Keratinocyte (primary cell): ENCODE measurements around the gene SCUBE1. TPM values are rescaled to one million over a fixed set of nuclear protein-coding genes. Genes with fewer than 3 reads are reported as not detected.

Experiments used
- DNase-seq: peaks from one replicate; pipeline ENCODE4 v3.0.0-alpha.2; 2011; ENCODE audit warnings: low read depth, missing footprints, low spot score
- FAIRE-seq: peaks from 2 replicates; lab custom pipeline; 2011; peaks lifted over from hg19 to GRCh38; lab: Jason Lieb, UNC
- H2AFZ ChIP-seq: 2 replicates; pipeline ENCODE4 v1.6.0; 2012; ENCODE audit warnings: low read length, control low read depth, inconsistent platforms; ENCODE audit not compliant: control insufficient read depth
- H3K27ac ChIP-seq: 2 replicates; pipeline ENCODE4 v1.5.1; 2011; ENCODE audit warnings: low read length; ENCODE audit not compliant: control insufficient read depth, insufficient read depth
- H3K27me3 ChIP-seq: 3 replicates; pipeline ENCODE4 v1.6.0; 2011; ENCODE audit warnings: low read length; ENCODE audit not compliant: control insufficient read depth, insufficient read depth; ENCODE audit errors: extremely low read depth
- H3K36me3 ChIP-seq, 2 experiments: 2 replicates in 1 of 2; 3 replicates in 1 of 2; pipeline ENCODE4 v1.5.1; 2011; ENCODE audit warnings: low read length in 2 of 2, mild to moderate bottlenecking in 1 of 2; ENCODE audit not compliant: control insufficient read depth in 2 of 2, insufficient read depth in 2 of 2; ENCODE audit errors: extremely low read depth in 1 of 2
- H3K4me1 ChIP-seq: 3 replicates; pipeline ENCODE4 v1.5.1; 2011; ENCODE audit warnings: low read length; ENCODE audit not compliant: control insufficient read depth, insufficient read depth; ENCODE audit errors: extremely low read depth
- H3K4me2 ChIP-seq: 3 replicates; pipeline ENCODE4 v1.6.0; 2011; ENCODE audit warnings: low read depth, low read length; ENCODE audit not compliant: control insufficient read depth, insufficient read depth; ENCODE audit errors: extremely low read depth
- H3K4me3 ChIP-seq, 3 experiments: fragments of 200-600 bp in 1 of 3; sonication (generic) in 1 of 3; 2 replicates in 2 of 3; 3 replicates in 1 of 3; pipeline ENCODE4 v1.5.1; 2011 to 2016; ENCODE audit warnings: low read length in 3 of 3, mild to moderate bottlenecking in 3 of 3, control low read depth in 2 of 3, inconsistent platforms in 1 of 3, low read depth in 1 of 3, mixed read lengths in 1 of 3, mixed run types in 1 of 3, moderate library complexity in 1 of 3; ENCODE audit not compliant: control insufficient read depth in 2 of 3, insufficient read depth in 2 of 3; ENCODE audit errors: extremely low read depth in 1 of 3
- H3K79me2 ChIP-seq: 2 replicates; pipeline ENCODE4 v1.6.0; 2012; ENCODE audit warnings: low read length; ENCODE audit not compliant: control insufficient read depth, insufficient read depth
- H3K9ac ChIP-seq: 3 replicates; pipeline ENCODE4 v1.6.0; 2011; ENCODE audit warnings: low read length; ENCODE audit not compliant: control insufficient read depth, insufficient read depth; ENCODE audit errors: extremely low read depth
- H3K9me1 ChIP-seq: 3 replicates; pipeline ENCODE4 v1.6.0; 2011; ENCODE audit warnings: low read length; ENCODE audit not compliant: control insufficient read depth, insufficient read depth; ENCODE audit errors: extremely low read depth
- H3K9me3 ChIP-seq: 2 replicates; pipeline ENCODE4 v1.5.1; 2012; ENCODE audit warnings: low read depth, low read length; ENCODE audit not compliant: control insufficient read depth
- H4K20me1 ChIP-seq: 3 replicates; pipeline ENCODE4 v1.6.0; 2011; ENCODE audit warnings: low read length; ENCODE audit not compliant: control insufficient read depth, insufficient read depth; ENCODE audit errors: extremely low read depth
- CTCF ChIP-seq, 3 experiments: IDR thresholded peaks in 1 of 3; conservative IDR thresholded peaks in 1 of 3; optimal IDR thresholded peaks in 1 of 3; 2 replicates in 2 of 3; 3 replicates in 1 of 3; pipeline versions ENCODE3 to v1.5.1; 2011; ENCODE audit warnings: low read length in 3 of 3, mild to moderate bottlenecking in 3 of 3, moderate library complexity in 2 of 3, control low read depth in 1 of 3, inconsistent platforms in 1 of 3; ENCODE audit not compliant: insufficient read depth in 2 of 3; ENCODE audit errors: extremely low read depth in 1 of 3
- EZH2 ChIP-seq: IDR thresholded peaks from one replicate; pipeline ENCODE4 v1.6.1; 2012; ENCODE audit warnings: inconsistent platforms, mild to moderate bottlenecking, low read length, moderate library complexity
- dilution Hi-C: fragments of 300-500 bp; cut with MboI; formaldehyde crosslinking; loops from one replicate; pipeline ENCODE4 v1.7.0; 2020; ENCODE audit warnings: low sequenced_read_pairs; ENCODE audit not compliant: extremely low pct_ligation_motif_present
- polyA plus RNA-seq, 5 experiments: library from polyadenylated mRNA; depleted of rRNA in 3 of 5; stranded (reverse) in 3 of 5; stranded (forward) in 1 of 5; unstranded in 1 of 5; fragments of >200 nt; gene quantifications; 1 replicate in 1 of 5; 2 replicates in 3 of 5; 3 replicates in 1 of 5; pipeline versions ENCODE4 v1.2.1 to v1.2.3, GENCODE V29; 2011 to 2012; ENCODE audit warnings: missing spikeins in 2 of 5, low read depth in 1 of 5, low replicate concordance in 1 of 5

Gene SCUBE1
- polyA plus RNA-seq, 1 donor (not counting 4 experiments of a cell fraction or from before 2014, with no cell fraction given), result not detected

- Histone ChIP-seq H3K36me3 (no peaks in the 10 kb centered on the region), H3K9me1 (no peaks in the 10 kb centered on the region), H3K4me2 (no peak overlapping the region), H3K79me2 (no peaks in the 10 kb centered on the region), H2AFZ (no peak overlapping the region), H3K9me3 (no peaks in the 10 kb centered on the region), H3K4me3 (no peak overlapping the region), H3K27me3 (no peaks in the 10 kb centered on the region), H3K27ac (no peak overlapping the region), H3K9ac (no peak overlapping the region), H3K4me1 (no peaks in the 10 kb centered on the region), H4K20me1 (no peaks in the 10 kb centered on the region)
- dilution Hi-C loops, result no loop called here
- FAIRE-seq (no peak), DNase-seq (no peak)
- TF ChIP-seq EZH2, result no peak
- TF ChIP-seq CTCF (optimal IDR thresholded peaks at IDR 0.05 in 1 of 3, IDR thresholded peaks at IDR 0.05 in 1 of 3, conservative IDR thresholded peaks at IDR 0.05 in 1 of 3; ENCODE audit: extremely low read depth in 1 of 3, insufficient read depth in 2 of 3, low read length in 3 of 3), result no peak
These were observed 18.0 kb downstream of the SCUBE1 start for GRCh38 chr22:43325176-43325575.

DNA sequence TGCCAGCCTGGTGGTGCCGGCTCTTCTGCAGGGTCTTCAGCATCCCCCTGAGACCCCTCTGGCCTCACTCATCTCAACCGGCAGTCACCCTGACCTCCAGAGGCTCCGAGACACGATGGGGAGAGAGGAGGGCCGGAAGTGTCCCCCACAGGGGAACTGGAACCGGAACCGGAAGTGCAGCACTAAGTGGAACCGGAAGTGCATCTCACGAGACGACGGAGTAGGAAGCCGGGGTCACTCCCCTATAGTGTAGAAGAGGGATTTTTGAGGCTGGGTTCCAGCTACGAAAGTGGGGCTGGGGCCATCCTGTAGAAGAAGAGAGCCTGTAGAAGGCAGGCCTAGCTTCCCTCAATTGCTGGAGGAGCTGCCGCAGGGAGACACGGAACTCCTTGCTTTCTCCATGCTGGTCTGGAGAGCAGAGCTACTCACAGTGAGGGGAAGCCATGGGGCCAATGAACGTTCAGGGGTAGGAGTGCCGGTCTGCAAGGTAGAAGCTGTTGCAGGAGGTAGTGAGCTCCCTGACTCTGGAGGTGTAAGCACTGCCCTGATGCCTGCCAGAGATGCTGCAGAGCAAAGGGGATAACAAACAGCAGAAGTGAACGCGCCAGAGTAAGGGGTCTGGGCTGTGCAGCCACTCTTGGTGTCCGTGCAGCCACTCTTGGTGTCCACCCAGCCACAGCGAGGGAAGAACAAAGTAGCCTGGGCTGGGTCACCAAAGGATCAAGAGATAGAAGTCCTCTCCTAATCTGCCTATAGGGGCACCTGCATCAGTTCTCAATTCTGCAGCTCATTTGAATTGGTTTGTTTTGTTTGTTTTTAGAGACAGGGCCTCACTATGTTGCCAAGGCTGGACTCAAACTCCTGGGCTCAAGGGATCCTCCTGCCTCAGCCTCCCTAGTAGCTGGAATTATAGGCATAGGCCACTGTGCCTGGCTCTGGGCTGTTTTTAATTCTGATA, 21.9 kb downstream of the SCUBE1 start:
- Histone ChIP-seq H2AFZ (no peak overlapping the region), H4K20me1 (no peaks in the 10 kb centered on the region), H3K4me2 (no peak overlapping the region), H3K9me3 (no peaks in the 10 kb centered on the region), H3K36me3 (no peaks in the 10 kb centered on the region), H3K27me3 (no peaks in the 10 kb centered on the region), H3K4me1 (no peaks in the 10 kb centered on the region), H3K4me3 (no peak overlapping the region), H3K9me1 (no peaks in the 10 kb centered on the region), H3K79me2 (no peaks in the 10 kb centered on the region), H3K9ac (no peak overlapping the region), H3K27ac (no peak overlapping the region)
- FAIRE-seq (no peak), DNase-seq (no peak)
- dilution Hi-C loops, result no loop called here
- TF ChIP-seq CTCF (optimal IDR thresholded peaks at IDR 0.05 in 1 of 3, IDR thresholded peaks at IDR 0.05 in 1 of 3, conservative IDR thresholded peaks at IDR 0.05 in 1 of 3; ENCODE audit: extremely low read depth in 1 of 3, insufficient read depth in 2 of 3, low read length in 3 of 3) (no peak), EZH2 (no peak)
